K562 (cell line): ENCODE results near the gene CAPRIN2.

Experiments used
- CEBPB ChIP-seq: fragments of 450-650 bp; IDR thresholded peaks from 2 replicates; pipeline ENCODE4 v1.6.1; 2016; ENCODE audit warnings: missing genetic modification characterization, missing compliant biosample characterization
- GTF2A2 ChIP-seq: IDR thresholded peaks from 2 replicates; pipeline ENCODE4 v1.6.1; 2016; ENCODE audit warnings: mild to moderate bottlenecking, missing genetic modification characterization, missing compliant biosample characterization
- KAT2B ChIP-seq: IDR thresholded peaks from one replicate; pipeline ENCODE4 v1.6.1; 2012; ENCODE audit warnings: low read depth, mild to moderate bottlenecking, control low read depth, inconsistent platforms, low read length, moderate library complexity
- SETDB1 ChIP-seq: IDR thresholded peaks from one replicate; pipeline ENCODE4 v1.6.1; 2012; ENCODE audit warnings: low read length, control low read depth, inconsistent platforms
- SP1 ChIP-seq: sonication (generic); formaldehyde crosslinking; IDR thresholded peaks from 2 replicates; pipeline ENCODE4 v1.8.1; 2022; ENCODE audit warnings: mild to moderate bottlenecking, missing genetic modification reagents
- THRB ChIP-seq: fragments of 450-650 bp; formaldehyde crosslinking; conservative IDR thresholded peaks from 2 replicates; pipeline ENCODE4 v1.4.0; 2022; ENCODE audit warnings: mild to moderate bottlenecking, missing genetic modification characterization
- USF2 ChIP-seq: sonication (generic); formaldehyde crosslinking; IDR thresholded peaks from 2 replicates; pipeline ENCODE4 v1.5.0; 2020; ENCODE audit warnings: missing genetic modification reagents
- YY1 ChIP-seq, 3 experiments: IDR thresholded peaks; 2 replicates each; pipeline ENCODE4 v1.6.1; 2011; ENCODE audit warnings: low read length in 2 of 3, mild to moderate bottlenecking in 2 of 3, moderate library complexity in 2 of 3, borderline replicate concordance in 1 of 3, control low read depth in 1 of 3, low read depth in 1 of 3; ENCODE audit not compliant: insufficient read depth in 3 of 3, insufficient replicate concordance in 2 of 3, control insufficient read depth in 1 of 3, insufficient read length in 1 of 3; ENCODE audit errors: extremely low read depth in 1 of 3
- ZBTB1 ChIP-seq: sonication (generic); formaldehyde crosslinking; IDR thresholded peaks from 2 replicates; pipeline ENCODE4 v1.8.1; 2023; ENCODE audit warnings: missing genetic modification reagents, low read depth, mild to moderate bottlenecking, borderline replicate concordance
- ZBTB5 ChIP-seq: fragments of 450-650 bp; IDR thresholded peaks from 2 replicates; pipeline ENCODE4 v1.6.1; 2017; ENCODE audit warnings: antibody characterized with exemption
- TF ChIP-seq, protein P1 (sequence below), 3 experiments: IDR thresholded peaks in 2 of 3; conservative IDR thresholded peaks in 1 of 3; 2 replicates each; pipeline ENCODE4 v1.5.1; 2011 to 2012; ENCODE audit warnings: low read length in 3 of 3, mild to moderate bottlenecking in 3 of 3, control low read depth in 2 of 3, improper control_type of control experiment in 1 of 3, inconsistent platforms in 1 of 3, low read depth in 1 of 3, mixed read lengths in 1 of 3, moderate library complexity in 1 of 3; ENCODE audit not compliant: insufficient read depth in 2 of 3

GRCh38 chr12:30788754-30789153 is 34.0 kb upstream of the CAPRIN2 start:
- TF ChIP-seq GTF2A2 (tag) (no peak), USF2 (CRISPR knock-in tag) (no peak), ZBTB5 (no peak), ZBTB1 (no peak), KAT2B (no peak), SP1 (CRISPR knock-in tag) (no peak), YY1 (IDR thresholded peaks at IDR 0.05; ENCODE audit: borderline replicate concordance in 1 of 3, control insufficient read depth in 1 of 3, extremely low read depth in 1 of 3, insufficient read depth in 3 of 3, insufficient read length in 1 of 3, insufficient replicate concordance in 2 of 3, low read depth in 1 of 3, low read length in 2 of 3) (no peak), THRB (CRISPR knock-in tag) (no peak), CEBPB (no peak), SETDB1 (no peak)
- TF ChIP-seq, protein P1, sequence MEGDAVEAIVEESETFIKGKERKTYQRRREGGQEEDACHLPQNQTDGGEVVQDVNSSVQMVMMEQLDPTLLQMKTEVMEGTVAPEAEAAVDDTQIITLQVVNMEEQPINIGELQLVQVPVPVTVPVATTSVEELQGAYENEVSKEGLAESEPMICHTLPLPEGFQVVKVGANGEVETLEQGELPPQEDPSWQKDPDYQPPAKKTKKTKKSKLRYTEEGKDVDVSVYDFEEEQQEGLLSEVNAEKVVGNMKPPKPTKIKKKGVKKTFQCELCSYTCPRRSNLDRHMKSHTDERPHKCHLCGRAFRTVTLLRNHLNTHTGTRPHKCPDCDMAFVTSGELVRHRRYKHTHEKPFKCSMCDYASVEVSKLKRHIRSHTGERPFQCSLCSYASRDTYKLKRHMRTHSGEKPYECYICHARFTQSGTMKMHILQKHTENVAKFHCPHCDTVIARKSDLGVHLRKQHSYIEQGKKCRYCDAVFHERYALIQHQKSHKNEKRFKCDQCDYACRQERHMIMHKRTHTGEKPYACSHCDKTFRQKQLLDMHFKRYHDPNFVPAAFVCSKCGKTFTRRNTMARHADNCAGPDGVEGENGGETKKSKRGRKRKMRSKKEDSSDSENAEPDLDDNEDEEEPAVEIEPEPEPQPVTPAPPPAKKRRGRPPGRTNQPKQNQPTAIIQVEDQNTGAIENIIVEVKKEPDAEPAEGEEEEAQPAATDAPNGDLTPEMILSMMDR (IDR thresholded peaks at IDR 0.05 in 2 of 3, conservative IDR thresholded peaks at IDR 0.05 in 1 of 3; ENCODE audit: insufficient read depth in 2 of 3, low read depth in 1 of 3, low read length in 3 of 3) = no peak
